GM23338 (cell line): ENCODE measurements around the gene CRYBG1.

Experiments
- CREB1 ChIP-seq: fragments of 250-450 bp; sonication (Bioruptor Pico); IDR thresholded peaks from 2 replicates; pipeline ENCODE4 v1.5.0; 2020; ENCODE audit warnings: low read depth, mild to moderate bottlenecking, moderate library complexity
- CTCF ChIP-seq, 2 experiments: fragments of 200-600 bp in 1 of 2; sonication (generic) in 1 of 2; conservative IDR thresholded peaks; 2 replicates each; pipeline versions ENCODE4 v1.5.1 to v1.6.1; 2016 to 2017; ENCODE audit warnings: antibody characterized with exemption in 2 of 2, low read depth in 2 of 2, mild to moderate bottlenecking in 2 of 2, moderate library complexity in 1 of 2
- EZH2 ChIP-seq: fragments of 200-600 bp; sonication (generic); IDR thresholded peaks from one replicate; pipeline ENCODE4 v1.8.0; 2017; ENCODE audit warnings: antibody characterized with exemption, mild to moderate bottlenecking, low read depth; ENCODE audit not compliant: unreplicated experiment
- ZNF331 ChIP-seq: fragments of 250-450 bp; sonication (Bioruptor Pico); IDR thresholded peaks from 2 replicates; pipeline ENCODE4 v1.5.0; 2020; ENCODE audit warnings: low read depth, mild to moderate bottlenecking, moderate library complexity

DNA sequence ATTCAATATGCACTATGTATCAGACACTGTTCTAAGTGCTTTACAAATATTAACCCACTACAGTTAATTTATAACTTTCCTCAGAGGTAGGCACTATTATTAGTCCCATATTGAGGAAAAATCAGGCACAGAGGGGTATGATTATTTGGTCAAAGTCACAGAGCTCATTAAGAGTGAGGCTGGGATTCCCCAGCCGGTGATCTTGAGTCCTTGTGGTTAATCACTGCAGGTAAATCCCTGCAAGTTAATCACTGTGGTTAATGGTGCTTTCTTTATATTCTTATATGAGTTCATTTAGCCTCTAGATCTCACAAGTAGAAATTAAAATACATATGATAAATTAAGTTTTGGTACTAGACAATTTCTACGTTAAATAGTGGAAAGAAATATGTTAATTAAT, 9.2 kb downstream of the CRYBG1 start:
- TF ChIP-seq CTCF (conservative IDR thresholded peaks at IDR 0.05; ENCODE audit: low read depth in 2 of 2) = no peak
- no peak for TF ChIP-seq CREB1 (CRISPR knock-in tag)
- no peak for TF ChIP-seq EZH2
- no peak for TF ChIP-seq ZNF331 (CRISPR knock-in tag)
